Stimulated activated CD4-positive, alpha-beta T cell treated with anti-CD3 and anti-CD28 coated beads, TNF-alpha, amount 100 ng/mL, for 1 hour (primary cell): ENCODE measurements around the gene ALMS1.
A peak's percentile ranks its signal among the peaks of the same experiment; 100 is the strongest.
"Not testable (repeated sequence)": the region's sequence is repeated elsewhere in the genome, so short reads cannot be mapped to it uniquely, and the experiment has no call there.

Experiments used
- DNase-seq, 3 donors: peaks; one replicate each; pipeline ENCODE4 v3.0.0-alpha.2; 2020; ENCODE audit warnings: low read depth in 3 of 3, low spot score in 1 of 3

The ALMS1 gene, protein sequence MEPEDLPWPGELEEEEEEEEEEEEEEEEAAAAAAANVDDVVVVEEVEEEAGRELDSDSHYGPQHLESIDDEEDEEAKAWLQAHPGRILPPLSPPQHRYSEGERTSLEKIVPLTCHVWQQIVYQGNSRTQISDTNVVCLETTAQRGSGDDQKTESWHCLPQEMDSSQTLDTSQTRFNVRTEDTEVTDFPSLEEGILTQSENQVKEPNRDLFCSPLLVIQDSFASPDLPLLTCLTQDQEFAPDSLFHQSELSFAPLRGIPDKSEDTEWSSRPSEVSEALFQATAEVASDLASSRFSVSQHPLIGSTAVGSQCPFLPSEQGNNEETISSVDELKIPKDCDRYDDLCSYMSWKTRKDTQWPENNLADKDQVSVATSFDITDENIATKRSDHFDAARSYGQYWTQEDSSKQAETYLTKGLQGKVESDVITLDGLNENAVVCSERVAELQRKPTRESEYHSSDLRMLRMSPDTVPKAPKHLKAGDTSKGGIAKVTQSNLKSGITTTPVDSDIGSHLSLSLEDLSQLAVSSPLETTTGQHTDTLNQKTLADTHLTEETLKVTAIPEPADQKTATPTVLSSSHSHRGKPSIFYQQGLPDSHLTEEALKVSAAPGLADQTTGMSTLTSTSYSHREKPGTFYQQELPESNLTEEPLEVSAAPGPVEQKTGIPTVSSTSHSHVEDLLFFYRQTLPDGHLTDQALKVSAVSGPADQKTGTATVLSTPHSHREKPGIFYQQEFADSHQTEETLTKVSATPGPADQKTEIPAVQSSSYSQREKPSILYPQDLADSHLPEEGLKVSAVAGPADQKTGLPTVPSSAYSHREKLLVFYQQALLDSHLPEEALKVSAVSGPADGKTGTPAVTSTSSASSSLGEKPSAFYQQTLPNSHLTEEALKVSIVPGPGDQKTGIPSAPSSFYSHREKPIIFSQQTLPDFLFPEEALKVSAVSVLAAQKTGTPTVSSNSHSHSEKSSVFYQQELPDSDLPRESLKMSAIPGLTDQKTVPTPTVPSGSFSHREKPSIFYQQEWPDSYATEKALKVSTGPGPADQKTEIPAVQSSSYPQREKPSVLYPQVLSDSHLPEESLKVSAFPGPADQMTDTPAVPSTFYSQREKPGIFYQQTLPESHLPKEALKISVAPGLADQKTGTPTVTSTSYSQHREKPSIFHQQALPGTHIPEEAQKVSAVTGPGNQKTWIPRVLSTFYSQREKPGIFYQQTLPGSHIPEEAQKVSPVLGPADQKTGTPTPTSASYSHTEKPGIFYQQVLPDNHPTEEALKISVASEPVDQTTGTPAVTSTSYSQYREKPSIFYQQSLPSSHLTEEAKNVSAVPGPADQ (N-terminal part only)

GRCh38 chr2:73385504-73386341, at the start of gene ALMS1:
Gene ALMS1 (plus strand): TSS chr2:73385836. CDS start chr2:73385869, 33 bp downstream.
- peak; percentile 64 to 77 (median 68) for DNase-seq

DNA sequence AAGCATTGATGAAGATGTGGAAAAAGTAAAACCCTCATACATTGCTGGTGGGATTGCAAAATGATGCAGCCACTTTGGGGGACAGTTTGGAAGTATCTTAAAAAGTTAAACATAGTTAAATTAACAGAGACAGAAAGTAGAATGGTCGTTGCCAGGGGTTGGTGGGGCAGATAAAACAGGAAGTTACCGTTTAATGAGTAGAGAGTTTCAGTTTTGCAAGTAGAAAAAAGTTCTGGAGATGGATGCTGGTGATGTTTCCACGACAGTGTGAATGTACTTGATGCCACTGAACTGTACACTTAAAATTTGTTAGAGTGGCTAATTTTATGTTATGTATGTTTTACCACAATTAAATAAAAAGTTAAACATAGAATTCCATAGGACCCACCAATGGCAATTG, 47.8 kb upstream of the ALMS1 start:
- DNase-seq = no peak

DNA sequence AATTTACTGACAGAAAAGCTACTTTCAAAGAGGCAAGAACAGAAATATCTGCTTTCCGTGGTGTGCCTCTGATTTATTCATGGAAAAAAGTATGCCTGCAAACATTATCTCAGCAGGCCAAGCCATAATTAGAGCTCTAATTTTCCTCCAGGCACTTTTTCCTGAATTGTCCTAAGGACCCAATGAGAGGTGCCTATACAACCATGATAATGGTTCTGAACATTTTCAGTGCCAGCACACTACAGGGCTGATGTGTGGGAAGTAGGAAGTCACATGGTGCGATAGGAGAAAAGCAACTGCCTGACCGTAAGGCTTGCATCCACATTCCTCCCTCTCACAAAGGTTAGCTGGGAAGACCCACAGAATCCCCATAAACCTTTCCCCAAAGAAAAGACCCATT, 46.4 kb upstream of the ALMS1 start:
- no peak for DNase-seq

- DNase-seq = no peak
Measured at GRCh38 chr2:73341039-73341438, 44.6 kb upstream of the ALMS1 start.

GRCh38 chr2:73343992-73344391, 41.6 kb upstream of the ALMS1 start:
- DNase-seq = no peak

GRCh38 chr2:73344747-73345146, 40.9 kb upstream of the ALMS1 start:
- DNase-seq = not testable (repeated sequence)

GRCh38 chr2:73350035-73350691, 35.5 kb upstream of the ALMS1 start:
- DNase-seq = no peak

GRCh38 chr2:73356097-73356496, 29.5 kb upstream of the ALMS1 start:
- DNase-seq = no peak

DNA sequence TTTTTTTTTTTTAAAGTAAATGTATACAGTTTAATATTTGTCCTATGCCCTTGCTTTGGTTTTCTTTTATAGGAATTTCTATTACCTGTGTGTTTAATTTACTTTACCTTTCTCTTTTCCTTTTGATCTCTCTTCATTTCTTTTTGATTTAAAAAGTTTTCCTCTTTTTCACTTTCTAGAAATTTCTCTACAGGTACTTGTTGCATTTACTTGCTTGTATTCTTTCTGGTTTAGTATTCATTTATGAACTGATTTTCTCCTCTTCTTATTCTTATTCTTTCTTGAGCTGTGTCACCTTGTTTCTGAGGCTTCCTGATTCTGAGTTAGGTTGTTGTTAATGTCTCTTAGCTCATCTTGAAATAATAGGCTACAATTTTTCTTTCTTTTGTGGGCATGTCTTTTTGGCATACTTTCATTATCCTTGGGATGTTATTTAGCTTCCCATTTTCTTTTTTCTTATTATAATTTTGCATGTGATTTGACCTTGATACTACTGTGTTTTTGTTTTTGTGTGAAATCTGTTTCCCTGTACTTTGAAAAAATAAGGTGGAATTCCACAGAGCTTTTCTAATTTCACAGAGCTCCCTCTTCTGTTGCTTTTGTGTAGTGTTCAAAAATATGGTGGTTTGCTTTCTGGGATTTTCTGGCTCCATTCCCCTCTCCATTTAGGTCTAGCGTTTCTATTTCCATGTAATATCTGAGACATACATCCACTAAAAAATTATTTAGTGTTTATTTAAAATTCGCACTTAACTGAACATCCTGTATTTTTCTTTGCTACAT, 25.5 kb upstream of the ALMS1 start:
- no peak for DNase-seq

DNA sequence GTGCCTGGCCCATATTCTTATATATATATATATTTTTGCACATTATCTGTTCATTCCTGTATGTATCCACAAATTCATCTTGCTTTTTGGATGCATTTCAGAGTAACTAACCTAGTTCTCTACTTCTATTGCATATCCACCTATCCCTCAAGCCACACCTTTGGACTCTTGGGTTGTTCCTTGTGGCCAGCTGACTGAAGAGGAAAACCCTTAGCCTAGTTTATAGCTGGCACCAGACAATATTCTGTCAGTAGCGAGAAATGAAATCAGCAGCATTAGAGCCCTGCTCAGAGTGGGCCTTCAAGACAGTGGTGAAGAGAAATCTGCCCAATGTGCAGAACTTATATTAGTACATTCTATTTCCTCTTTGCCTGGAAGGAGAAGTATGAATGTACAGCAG, 19.6 kb upstream of the ALMS1 start:
- no peak for DNase-seq

- DNase-seq = no peak
Measured at GRCh38 chr2:73368781-73369180, 16.9 kb upstream of the ALMS1 start.

DNA sequence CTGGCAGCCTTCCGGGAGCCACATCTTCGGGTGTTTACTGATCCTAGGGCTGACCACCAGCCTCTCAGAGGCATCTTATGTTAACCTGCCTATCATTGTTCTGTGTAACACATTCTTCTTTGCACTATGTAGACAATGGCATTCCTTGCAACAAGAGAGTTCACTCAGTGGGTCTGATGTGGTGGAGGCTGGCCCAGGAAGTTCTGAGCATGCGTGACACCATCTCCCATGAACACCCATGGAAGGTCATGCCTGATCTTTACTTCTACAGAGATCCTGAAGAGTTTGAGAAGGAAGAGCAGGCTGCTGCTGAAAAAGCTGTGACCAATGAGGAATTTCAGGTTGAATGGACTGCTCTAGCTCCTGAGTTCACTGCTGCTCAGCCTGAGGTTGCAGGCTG, 15.3 kb upstream of the ALMS1 start:
- DNase-seq = no peak

DNA sequence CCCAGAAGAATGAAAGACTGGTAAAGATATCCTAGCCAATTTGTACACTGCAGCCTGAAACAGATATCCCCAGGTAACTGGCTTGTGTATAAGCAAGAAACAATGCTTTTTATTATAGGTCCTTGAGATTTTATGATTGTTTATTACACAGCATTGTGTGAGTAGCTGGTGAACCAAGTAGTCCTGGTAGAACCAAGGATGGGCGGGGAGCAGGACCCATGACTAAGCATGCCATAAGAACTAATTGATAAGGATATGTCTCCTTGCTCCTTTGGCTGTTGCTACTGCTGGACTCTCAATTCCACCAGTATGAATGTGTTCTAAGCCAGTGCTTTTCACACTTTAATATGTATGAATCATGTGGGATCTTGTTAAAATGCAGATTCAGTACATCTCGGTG, 12.3 kb upstream of the ALMS1 start:
- no peak for DNase-seq

- no peak for DNase-seq
Measured at GRCh38 chr2:73374269-73374668, 11.4 kb upstream of the ALMS1 start.

GRCh38 chr2:73376681-73377080, 9.0 kb upstream of the ALMS1 start:
- no peak for DNase-seq

- no peak for DNase-seq
Measured at GRCh38 chr2:73383036-73383435, 2.6 kb upstream of the ALMS1 start.

DNA sequence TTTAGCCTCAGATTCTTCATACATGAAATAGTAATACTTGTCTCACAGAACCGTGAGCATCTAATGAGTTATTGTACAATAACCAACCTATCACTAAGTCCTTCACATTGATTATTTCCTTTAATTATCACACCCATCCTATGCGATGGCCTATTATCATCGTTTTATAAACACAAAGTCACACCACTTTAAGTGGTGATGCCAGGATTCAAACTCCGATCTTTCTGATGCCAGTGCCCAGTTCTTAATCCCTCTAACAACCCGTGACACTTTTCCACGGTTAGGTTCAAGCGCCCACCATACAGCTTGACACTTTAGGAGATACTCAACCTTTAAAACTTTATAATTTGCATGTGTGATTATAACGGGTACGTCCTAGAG, 523 bp upstream of the ALMS1 start:
- DNase-seq = no peak

DNA sequence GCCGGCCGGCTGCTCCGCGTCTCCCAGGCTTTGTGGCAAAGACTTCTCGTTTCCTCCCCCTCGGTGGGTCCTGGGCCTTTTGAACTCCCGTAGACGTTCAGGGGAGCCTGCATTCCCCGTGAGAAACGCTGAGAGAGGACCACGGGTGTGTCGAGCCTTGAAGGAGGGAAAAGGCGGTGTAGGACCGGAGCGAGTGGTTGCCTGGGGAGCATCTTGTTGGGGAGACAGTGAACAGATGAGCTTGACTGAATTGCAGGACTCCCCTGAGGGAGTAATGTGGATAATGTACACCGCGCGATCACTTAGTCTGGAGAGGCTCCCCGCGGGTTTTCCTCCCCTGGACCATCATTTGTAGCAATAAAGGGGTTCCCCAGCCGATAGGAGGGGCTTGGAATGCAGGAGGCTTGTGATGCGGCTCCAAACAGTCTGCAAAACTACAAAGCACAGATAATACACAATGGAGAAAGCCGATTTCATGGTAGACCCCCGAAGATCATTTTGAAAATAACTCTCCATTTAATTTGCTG, 769 bp downstream of the ALMS1 start:
- DNase-seq = no peak
